Caco-2 (cell line): ENCODE data around the gene TKTL1. TPM values are rescaled to one million over a fixed set of nuclear protein-coding genes. Genes with fewer than 3 reads are reported as not detected.

Experiments
- BruUV-seq: library from RNA; stranded (reverse); fragments of 400-500 nt; replicated peaks from 2 replicates; lab custom pipeline; 2021; lab: Mats Ljungman, UMichigan
- CTCF ChIA-PET: fragments of 300-600 bp; sonication (Branson Sonifier 250); formaldehyde crosslinking; loops from one replicate; lab custom pipeline; 2022; ENCODE audit warnings: antibody characterized with exemption; lab: Charles Lee
- POLR2A ChIA-PET: fragments of 300-600 bp; sonication (Branson Sonifier 250); formaldehyde crosslinking; loops from one replicate; lab custom pipeline; 2022; ENCODE audit warnings: antibody characterized with exemption; lab: Charles Lee
- DNase-seq, 2 experiments: peaks; one replicate each; pipeline versions ENCODE4 v3.0.0 to v3.0.0-alpha.2; 2020 to 2022
- H3K27me3 ChIP-seq: replicated peaks from 2 replicates; pipeline ENCODE4 v1.6.0; 2011; ENCODE audit warnings: low read length; ENCODE audit not compliant: control insufficient read depth, insufficient read depth
- H3K36me3 ChIP-seq: 2 replicates; pipeline ENCODE4 v1.5.1; 2011; ENCODE audit warnings: low read length; ENCODE audit not compliant: control insufficient read depth, insufficient read depth
- H3K4me1 ChIP-seq: fragments of 250-450 bp; sonication (Bioruptor Pico); 2 replicates; pipeline ENCODE4 v1.5.1; 2020; ENCODE audit warnings: mild to moderate bottlenecking
- H3K4me3 ChIP-seq: 2 replicates; pipeline ENCODE4 v1.5.1; 2011; ENCODE audit warnings: low read depth, mild to moderate bottlenecking, control low read depth, low read length
- H3K9me3 ChIP-seq: fragments of 250-450 bp; sonication (Bioruptor Pico); 2 replicates; pipeline ENCODE4 v1.5.1; 2020; ENCODE audit warnings: mild to moderate bottlenecking, moderate library complexity
- H3K27ac Mint-ChIP-seq: one replicate; pipeline ENCODE4 v1.8.0; 2022; ENCODE audit warnings: mixed read lengths; ENCODE audit not compliant: unreplicated experiment
- H3K27me3 Mint-ChIP-seq: one replicate; pipeline ENCODE4 v1.8.0; 2022; ENCODE audit warnings: mixed read lengths; ENCODE audit not compliant: insufficient read depth, unreplicated experiment
- H3K36me3 Mint-ChIP-seq: one replicate; pipeline ENCODE4 v1.8.0; 2022; ENCODE audit warnings: mild to moderate bottlenecking, mixed read lengths; ENCODE audit not compliant: insufficient read depth, unreplicated experiment
- H3K4me1 Mint-ChIP-seq: one replicate; pipeline ENCODE4 v1.8.0; 2022; ENCODE audit warnings: low read depth, mixed read lengths; ENCODE audit not compliant: unreplicated experiment
- H3K4me3 Mint-ChIP-seq: one replicate; pipeline ENCODE4 v1.8.0; 2022; ENCODE audit warnings: mild to moderate bottlenecking, moderate library complexity, mixed read lengths; ENCODE audit not compliant: unreplicated experiment
- H3K9me3 Mint-ChIP-seq: one replicate; pipeline ENCODE4 v1.8.0; 2022; ENCODE audit warnings: mixed read lengths; ENCODE audit not compliant: unreplicated experiment
- CTCF ChIP-seq, 2 experiments: fragments of 200-600 bp in 1 of 2; IDR thresholded peaks; 1 replicate in 1 of 2; 2 replicates in 1 of 2; pipeline versions ENCODE4 v1.5.1 to v1.8.0; 2011 to 2022; ENCODE audit warnings: antibody characterized with exemption in 1 of 2, control low read depth in 1 of 2, inconsistent platforms in 1 of 2, low read depth in 1 of 2, low read length in 1 of 2, mild to moderate bottlenecking in 1 of 2, moderate library complexity in 1 of 2; ENCODE audit not compliant: insufficient read depth in 1 of 2, severe bottlenecking in 1 of 2, unreplicated experiment in 1 of 2
- intact Hi-C: fragments of 100-400 bp; cut with micrococcal nuclease; formaldehyde crosslinking; loops from one replicate; pipeline ENCODE4 v1.10.0; 2022; ENCODE audit not compliant: unreplicated experiment
- total RNA-seq: library from RNA; stranded (reverse); gene quantifications from 2 replicates; pipeline ENCODE4 v1.2.3, GENCODE V29; 2022

TKTL1 gene
- total RNA-seq, 1 experiment from 2014 or later, result not detected

GRCh38 chrX:154313147-154313546, 17.6 kb downstream of the TKTL1 start:
- no TSS peak for BruUV-seq
- Histone ChIP-seq H3K4me3 (no peak overlapping the region), H3K9me3 (no peaks in the 10 kb centered on the region), H3K27me3 (no peaks in the 10 kb centered on the region), H3K36me3 (no peaks in the 10 kb centered on the region), H3K4me1 (no peaks in the 10 kb centered on the region)
- intact Hi-C loops, result no loop called here
- no peak overlapping the region for H3K4me3 Mint-ChIP-seq
- no peak overlapping the region for H3K27ac Mint-ChIP-seq
- no peak for TF ChIP-seq CTCF (IDR thresholded peaks at IDR 0.05; ENCODE audit: insufficient read depth in 1 of 2, low read depth in 1 of 2, low read length in 1 of 2, severe bottlenecking in 1 of 2, unreplicated experiment in 1 of 2)
- POLR2A ChIA-PET, result no interaction called here
- no peak for DNase-seq
- H3K4me1 Mint-ChIP-seq, result no peaks in the 10 kb centered on the region
- no peaks in the 10 kb centered on the region for H3K9me3 Mint-ChIP-seq
- no peaks in the 10 kb centered on the region for H3K36me3 Mint-ChIP-seq
- CTCF ChIA-PET, result no interaction called here
- H3K27me3 Mint-ChIP-seq, result no peaks in the 10 kb centered on the region

DNA sequence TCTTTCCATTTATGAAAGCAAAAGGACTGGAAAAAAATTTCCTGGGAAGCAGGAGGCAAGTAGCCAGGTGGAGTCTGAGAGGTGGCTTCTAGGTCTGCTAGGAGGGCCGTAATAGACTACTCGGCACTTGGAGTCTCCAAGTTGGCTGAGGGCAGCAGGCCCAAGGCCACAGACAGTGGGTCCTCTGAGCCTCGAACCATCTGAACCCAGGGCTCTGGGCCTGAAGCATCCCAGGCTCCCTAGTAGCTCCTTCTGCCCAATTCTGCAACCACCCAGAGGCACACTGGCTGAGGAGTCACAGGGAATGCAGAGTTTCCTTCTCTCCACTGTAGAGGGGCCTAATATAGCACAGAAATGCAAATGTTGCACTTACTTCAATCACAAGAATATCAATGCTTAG, 19.8 kb downstream of the TKTL1 start:
- H3K27me3 ChIP-seq, result no peaks in the 10 kb centered on the region
- H3K4me3 ChIP-seq, result no peak overlapping the region
- intact Hi-C loops, result no loop called here
- no peaks in the 10 kb centered on the region for H3K36me3 ChIP-seq
- ChIA-PET POLR2A (no interaction called here), CTCF (no interaction called here)
- H3K27ac Mint-ChIP-seq, result no peak overlapping the region
- H3K4me1 Mint-ChIP-seq, result no peaks in the 10 kb centered on the region
- TF ChIP-seq CTCF (IDR thresholded peaks at IDR 0.05; ENCODE audit: insufficient read depth in 1 of 2, low read depth in 1 of 2, low read length in 1 of 2, severe bottlenecking in 1 of 2, unreplicated experiment in 1 of 2), result no peak
- no peak for DNase-seq
- H3K36me3 Mint-ChIP-seq, result no peaks in the 10 kb centered on the region
- H3K9me3 ChIP-seq, result no peaks in the 10 kb centered on the region
- H3K9me3 Mint-ChIP-seq, result no peaks in the 10 kb centered on the region
- BruUV-seq, result no TSS peak
- no peaks in the 10 kb centered on the region for H3K4me1 ChIP-seq
- peaks cover 7% of the 10 kb centered on the region for H3K27me3 Mint-ChIP-seq
- no peak overlapping the region for H3K4me3 Mint-ChIP-seq

GRCh38 chrX:154317391-154317995, 21.9 kb downstream of the TKTL1 start:
- H3K9me3 ChIP-seq, result no peaks in the 10 kb centered on the region
- ChIA-PET CTCF (no interaction called here), POLR2A (no interaction called here)
- Mint-ChIP-seq H3K4me3 (no peak overlapping the region), H3K4me1 (no peaks in the 10 kb centered on the region), H3K27ac (no peak overlapping the region), H3K9me3 (no peaks in the 10 kb centered on the region), H3K36me3 (no peaks in the 10 kb centered on the region), H3K27me3 (peaks cover 9% of the 10 kb centered on the region)
- peak in 1 of 2 experiments; percentile 30 for DNase-seq
- intact Hi-C loops, result no loop called here
- H3K36me3 ChIP-seq, result no peaks in the 10 kb centered on the region
- BruUV-seq, result no TSS peak
- H3K4me1 ChIP-seq, result no peaks in the 10 kb centered on the region
- TF ChIP-seq CTCF (IDR thresholded peaks at IDR 0.05; ENCODE audit: insufficient read depth in 1 of 2, low read depth in 1 of 2, low read length in 1 of 2, severe bottlenecking in 1 of 2, unreplicated experiment in 1 of 2), result peak; percentile 14 to 51
- no peaks in the 10 kb centered on the region for H3K27me3 ChIP-seq
- H3K4me3 ChIP-seq, result no peak overlapping the region
